ENCODE results near the gene BRCA1. TPM values are rescaled to one million over a fixed set of nuclear protein-coding genes. Genes with fewer than 3 reads are reported as not detected.

The BRCA1 gene
- total and polyA plus RNA-seq, 2 donors (not counting 1 experiment from before 2014, with no cell fraction given), result 2.4 to 7.2 TPM

GRCh38 chr17:43090022-43090421 is 35.1 kb downstream of the BRCA1 start:
- no peak overlapping the region for H2AFZ ChIP-seq (ENCODE audit: insufficient read depth, low read depth, low read length, poor library complexity, severe bottlenecking)
- Mint-ChIP-seq H3K9me3 (ENCODE audit: insufficient read depth) (no peaks in the 10 kb centered on the region), H3K27ac (no peak overlapping the region), H3K27me3 (no peaks in the 10 kb centered on the region), H3K4me3 (no peak overlapping the region), H3K4me1 (no peaks in the 10 kb centered on the region)
- ChIA-PET CTCF (no interaction called here), POLR2A (interaction anchor here (0.6 kb wide), 1 partner anchor 220 kb away, joined by 4 read pairs; no protein-coding TSS in a partner anchor)
- no peaks in the 10 kb centered on the region for H3K79me2 ChIP-seq (ENCODE audit: control insufficient read depth, insufficient read depth, low read length)
- H4K20me1 ChIP-seq (ENCODE audit: control insufficient read depth, insufficient read depth, low read length, poor library complexity, severe bottlenecking), result no peaks in the 10 kb centered on the region
- no peak for TF ChIP-seq EZH2 (IDR thresholded peaks at IDR 0.05; ENCODE audit: borderline replicate concordance, insufficient read depth, low read depth, low read length, poor library complexity, severe bottlenecking)
- no peak for TF ChIP-seq CTCF (IDR thresholded peaks at IDR 0.05)
- H3K36me3 ChIP-seq (replicated peaks in 1 of 2; ENCODE audit: control extremely low read depth in 1 of 2, control insufficient read depth in 1 of 2, extremely low read depth in 1 of 2, insufficient read depth in 2 of 2, low read length in 1 of 2), result no peaks in the 10 kb centered on the region
- intact Hi-C loops (cut with micrococcal nuclease), result no loop called here
- no peaks in the 10 kb centered on the region for H3K4me1 ChIP-seq (ENCODE audit: control insufficient read depth in 2 of 2, insufficient read depth in 2 of 2, low read length in 2 of 2)
- H3K27ac ChIP-seq (ENCODE audit: low read length in 2 of 2), result no peak overlapping the region
- no peak overlapping the region for H3K9ac ChIP-seq (ENCODE audit: low read length)
- H3K4me2 ChIP-seq (replicated peaks; ENCODE audit: low read depth, low read length, poor library complexity, severe bottlenecking), result no peak overlapping the region
- H3K9me3 ChIP-seq (ENCODE audit: control extremely low read depth in 1 of 3, control insufficient read depth in 2 of 3, insufficient read depth in 1 of 3, low read length in 2 of 3), result no peaks in the 10 kb centered on the region
- no peak for DNase-seq
- 100% methylated on average over 1 of the region's 2 CpGs for whole genome bisulfite sequencing (ENCODE audit: insufficient coverage)
- no peak for ATAC-seq (ENCODE audit: low read depth)
- H3K4me3 ChIP-seq (ENCODE audit: control extremely low read depth in 1 of 5, extremely low read depth in 1 of 5, insufficient read depth in 1 of 5, low read depth in 2 of 5, low read length in 4 of 5), result no peak overlapping the region
- no peaks in the 10 kb centered on the region for H3K27me3 ChIP-seq (replicated peaks in 1 of 4; ENCODE audit: control extremely low read depth in 1 of 4, control insufficient read depth in 3 of 4, insufficient read depth in 4 of 4, low read length in 3 of 4)

GRCh38 chr17:43085474-43085873 is 39.7 kb downstream of the BRCA1 start:
- TF ChIP-seq EZH2 (IDR thresholded peaks at IDR 0.05; ENCODE audit: borderline replicate concordance, insufficient read depth, low read depth, low read length, poor library complexity, severe bottlenecking) (no peak), CTCF (IDR thresholded peaks at IDR 0.05) (no peak)
- no peaks in the 10 kb centered on the region for H3K9me3 ChIP-seq (ENCODE audit: control extremely low read depth in 1 of 3, control insufficient read depth in 2 of 3, insufficient read depth in 1 of 3, low read length in 2 of 3)
- ChIA-PET CTCF (no interaction called here), POLR2A (no interaction called here)
- no peak overlapping the region for H3K4me2 ChIP-seq (replicated peaks; ENCODE audit: low read depth, low read length, poor library complexity, severe bottlenecking)
- H3K36me3 ChIP-seq (replicated peaks in 1 of 2; ENCODE audit: control extremely low read depth in 1 of 2, control insufficient read depth in 1 of 2, extremely low read depth in 1 of 2, insufficient read depth in 2 of 2, low read length in 1 of 2), result no peaks in the 10 kb centered on the region
- no peaks in the 10 kb centered on the region for H3K4me1 ChIP-seq (ENCODE audit: control insufficient read depth in 2 of 2, insufficient read depth in 2 of 2, low read length in 2 of 2)
- H2AFZ ChIP-seq (ENCODE audit: insufficient read depth, low read depth, low read length, poor library complexity, severe bottlenecking), result no peak overlapping the region
- no peak overlapping the region for H3K4me3 ChIP-seq (ENCODE audit: control extremely low read depth in 1 of 5, extremely low read depth in 1 of 5, insufficient read depth in 1 of 5, low read depth in 2 of 5, low read length in 4 of 5)
- H4K20me1 ChIP-seq (ENCODE audit: control insufficient read depth, insufficient read depth, low read length, poor library complexity, severe bottlenecking), result no peaks in the 10 kb centered on the region
- no CpG with 5 or more reads among the region's 2 CpGs for WGBS (ENCODE audit: insufficient coverage)
- H3K9me3 Mint-ChIP-seq (ENCODE audit: insufficient read depth), result no peaks in the 10 kb centered on the region
- H3K4me3 Mint-ChIP-seq, result no peak overlapping the region
- H3K4me1 Mint-ChIP-seq, result no peaks in the 10 kb centered on the region
- H3K27ac Mint-ChIP-seq, result no peak overlapping the region
- no peak for ATAC-seq (ENCODE audit: low read depth)
- no peak overlapping the region for H3K9ac ChIP-seq (ENCODE audit: low read length)
- no peak overlapping the region for H3K27ac ChIP-seq (ENCODE audit: low read length in 2 of 2)
- intact Hi-C loops (cut with micrococcal nuclease), result no loop called here
- H3K79me2 ChIP-seq (ENCODE audit: control insufficient read depth, insufficient read depth, low read length), result no peaks in the 10 kb centered on the region
- no peaks in the 10 kb centered on the region for H3K27me3 Mint-ChIP-seq
- DNase-seq, result no peak
- H3K27me3 ChIP-seq (replicated peaks in 1 of 4; ENCODE audit: control extremely low read depth in 1 of 4, control insufficient read depth in 3 of 4, insufficient read depth in 4 of 4, low read length in 3 of 4), result no peaks in the 10 kb centered on the region
